Measurements from ENCODE around the gene CSNK2A3.

DNA sequence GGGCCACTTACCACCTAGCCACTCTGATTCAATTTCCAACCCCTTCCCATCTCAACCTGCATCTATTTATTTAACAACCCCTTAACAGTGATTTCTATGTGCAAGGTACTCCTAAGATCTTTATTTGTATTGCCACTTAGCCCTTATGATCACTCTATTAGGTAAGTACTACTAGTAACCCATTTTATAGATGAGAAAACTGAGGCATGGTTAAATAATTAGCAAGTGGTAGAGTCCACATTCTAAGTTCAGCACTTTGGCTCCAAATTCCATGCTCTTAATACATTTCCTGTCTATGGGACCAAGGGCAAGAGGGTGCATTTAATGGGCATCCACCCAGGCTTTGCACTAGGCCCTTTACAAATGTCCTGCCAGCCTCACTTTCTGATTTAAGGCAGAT is 38.1 kb upstream of the CSNK2A3 start:
- TF ChIP-seq, protein P1, sequence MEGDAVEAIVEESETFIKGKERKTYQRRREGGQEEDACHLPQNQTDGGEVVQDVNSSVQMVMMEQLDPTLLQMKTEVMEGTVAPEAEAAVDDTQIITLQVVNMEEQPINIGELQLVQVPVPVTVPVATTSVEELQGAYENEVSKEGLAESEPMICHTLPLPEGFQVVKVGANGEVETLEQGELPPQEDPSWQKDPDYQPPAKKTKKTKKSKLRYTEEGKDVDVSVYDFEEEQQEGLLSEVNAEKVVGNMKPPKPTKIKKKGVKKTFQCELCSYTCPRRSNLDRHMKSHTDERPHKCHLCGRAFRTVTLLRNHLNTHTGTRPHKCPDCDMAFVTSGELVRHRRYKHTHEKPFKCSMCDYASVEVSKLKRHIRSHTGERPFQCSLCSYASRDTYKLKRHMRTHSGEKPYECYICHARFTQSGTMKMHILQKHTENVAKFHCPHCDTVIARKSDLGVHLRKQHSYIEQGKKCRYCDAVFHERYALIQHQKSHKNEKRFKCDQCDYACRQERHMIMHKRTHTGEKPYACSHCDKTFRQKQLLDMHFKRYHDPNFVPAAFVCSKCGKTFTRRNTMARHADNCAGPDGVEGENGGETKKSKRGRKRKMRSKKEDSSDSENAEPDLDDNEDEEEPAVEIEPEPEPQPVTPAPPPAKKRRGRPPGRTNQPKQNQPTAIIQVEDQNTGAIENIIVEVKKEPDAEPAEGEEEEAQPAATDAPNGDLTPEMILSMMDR (IDR thresholded peaks at IDR 0.05; ENCODE audit: insufficient read depth, low read depth, low read length): no peak
- no peak for TF ChIP-seq EZH2 (IDR thresholded peaks at IDR 0.05; ENCODE audit: insufficient read depth, low read length)

Data from astrocyte (in vitro differentiated cells and primary cell).